ENCODE measurements around the gene CLEC4M. TPM values are rescaled to one million over a fixed set of nuclear protein-coding genes. Genes with fewer than 3 reads are reported as not detected.

Gene CLEC4M
- total and polyA plus RNA-seq, 2 donors (not counting 1 experiment from before 2014, with no cell fraction given): not detected

GRCh38 chr19:7751157-7751783 is 11.8 kb upstream of the CLEC4M start:
- no peaks in the 10 kb centered on the region for H3K79me2 ChIP-seq (ENCODE audit: control insufficient read depth, insufficient read depth, low read length)
- H2AFZ ChIP-seq (ENCODE audit: low read length): no peak overlapping the region
- TF ChIP-seq CTCF (conservative IDR thresholded peaks at IDR 0.05 in 1 of 2, IDR thresholded peaks at IDR 0.05 in 1 of 2; ENCODE audit: low read depth in 1 of 2, low read length in 2 of 2) (no peak), EZH2 (IDR thresholded peaks at IDR 0.05; ENCODE audit: low read length, missing control alignments) (no peak)
- no peak overlapping the region for H3K4me2 ChIP-seq (ENCODE audit: extremely low read depth, insufficient read depth, low read length)
- no peak overlapping the region for H3K27ac ChIP-seq (ENCODE audit: insufficient read depth, low read length)
- DNase-seq (ENCODE audit: low read depth in 2 of 2): no peak
- H3K9ac ChIP-seq (ENCODE audit: insufficient read depth, low read length): no peak overlapping the region
- H4K20me1 ChIP-seq (ENCODE audit: control insufficient read depth, extremely low read depth, insufficient read depth, low read length): no peaks in the 10 kb centered on the region
- H3K4me3 ChIP-seq (replicated peaks in 1 of 4; ENCODE audit: control extremely low read depth in 1 of 4, insufficient read depth in 1 of 4, low read depth in 3 of 4, low read length in 4 of 4): no peak overlapping the region
- H3K27me3 ChIP-seq (ENCODE audit: control insufficient read depth, insufficient read depth, low read length): no peaks in the 10 kb centered on the region
- no peaks in the 10 kb centered on the region for H3K9me3 ChIP-seq (ENCODE audit: control insufficient read depth, insufficient read depth, low read depth, low read length)
- no peaks in the 10 kb centered on the region for H3K36me3 ChIP-seq (ENCODE audit: control insufficient read depth, insufficient read depth, low read length)
- no peaks in the 10 kb centered on the region for H3K4me1 ChIP-seq (ENCODE audit: control insufficient read depth, extremely low read depth, insufficient read depth, low read length)

- Histone ChIP-seq H3K4me1 (ENCODE audit: control insufficient read depth, extremely low read depth, insufficient read depth, low read length) (no peaks in the 10 kb centered on the region), H4K20me1 (ENCODE audit: control insufficient read depth, extremely low read depth, insufficient read depth, low read length) (no peaks in the 10 kb centered on the region), H3K27ac (ENCODE audit: insufficient read depth, low read length) (no peak overlapping the region), H3K4me3 (replicated peaks in 1 of 4; ENCODE audit: control extremely low read depth in 1 of 4, insufficient read depth in 1 of 4, low read depth in 3 of 4, low read length in 4 of 4) (no peak overlapping the region), H3K9ac (ENCODE audit: insufficient read depth, low read length) (no peak overlapping the region), H3K4me2 (ENCODE audit: extremely low read depth, insufficient read depth, low read length) (no peak overlapping the region), H3K9me3 (ENCODE audit: control insufficient read depth, insufficient read depth, low read depth, low read length) (no peaks in the 10 kb centered on the region), H2AFZ (ENCODE audit: low read length) (no peak overlapping the region), H3K36me3 (ENCODE audit: control insufficient read depth, insufficient read depth, low read length) (no peaks in the 10 kb centered on the region), H3K79me2 (ENCODE audit: control insufficient read depth, insufficient read depth, low read length) (no peaks in the 10 kb centered on the region), H3K27me3 (ENCODE audit: control insufficient read depth, insufficient read depth, low read length) (no peaks in the 10 kb centered on the region)
- DNase-seq (ENCODE audit: low read depth in 2 of 2): no peak
- TF ChIP-seq CTCF (conservative IDR thresholded peaks at IDR 0.05 in 1 of 2, IDR thresholded peaks at IDR 0.05 in 1 of 2; ENCODE audit: low read depth in 1 of 2, low read length in 2 of 2) (no peak), EZH2 (IDR thresholded peaks at IDR 0.05; ENCODE audit: low read length, missing control alignments) (no peak)
Observed at GRCh38 chr19:7756258-7756657, 6.8 kb upstream of the CLEC4M start.

DNA sequence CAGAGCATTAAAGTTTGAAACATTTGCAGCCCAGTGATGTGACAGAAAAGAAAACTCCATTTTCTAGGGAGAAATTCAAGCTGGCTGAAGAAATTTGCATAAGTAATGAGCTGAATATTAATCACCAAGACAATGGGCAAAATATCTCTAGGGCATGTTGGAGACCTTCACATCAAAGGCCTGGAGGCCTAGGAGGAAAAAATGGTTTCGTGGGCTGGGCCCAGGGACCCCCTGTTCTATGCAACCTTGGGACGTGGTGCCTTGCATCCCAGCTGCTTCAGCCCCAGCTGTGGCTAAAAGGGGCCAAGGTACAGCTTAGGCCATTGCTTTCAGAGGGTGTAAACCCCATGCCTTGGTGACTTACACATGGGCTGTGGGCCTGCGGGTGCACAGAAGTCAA is 5.7 kb upstream of the CLEC4M start:
- no peak for TF ChIP-seq CTCF (conservative IDR thresholded peaks at IDR 0.05 in 1 of 2, IDR thresholded peaks at IDR 0.05 in 1 of 2; ENCODE audit: low read depth in 1 of 2, low read length in 2 of 2)
- TF ChIP-seq EZH2 (IDR thresholded peaks at IDR 0.05; ENCODE audit: low read length, missing control alignments): no peak
- no peaks in the 10 kb centered on the region for H3K27me3 ChIP-seq (ENCODE audit: control insufficient read depth, insufficient read depth, low read length)
- no peaks in the 10 kb centered on the region for H3K79me2 ChIP-seq (ENCODE audit: control insufficient read depth, insufficient read depth, low read length)
- H4K20me1 ChIP-seq (ENCODE audit: control insufficient read depth, extremely low read depth, insufficient read depth, low read length): no peaks in the 10 kb centered on the region
- no peak overlapping the region for H3K27ac ChIP-seq (ENCODE audit: insufficient read depth, low read length)
- H3K9me3 ChIP-seq (ENCODE audit: control insufficient read depth, insufficient read depth, low read depth, low read length): no peaks in the 10 kb centered on the region
- H2AFZ ChIP-seq (ENCODE audit: low read length): no peak overlapping the region
- no peak overlapping the region for H3K9ac ChIP-seq (ENCODE audit: insufficient read depth, low read length)
- no peaks in the 10 kb centered on the region for H3K4me1 ChIP-seq (ENCODE audit: control insufficient read depth, extremely low read depth, insufficient read depth, low read length)
- no peaks in the 10 kb centered on the region for H3K36me3 ChIP-seq (ENCODE audit: control insufficient read depth, insufficient read depth, low read length)
- no peak overlapping the region for H3K4me2 ChIP-seq (ENCODE audit: extremely low read depth, insufficient read depth, low read length)
- no peak overlapping the region for H3K4me3 ChIP-seq (replicated peaks in 1 of 4; ENCODE audit: control extremely low read depth in 1 of 4, insufficient read depth in 1 of 4, low read depth in 3 of 4, low read length in 4 of 4)
- no peak for DNase-seq (ENCODE audit: low read depth in 2 of 2)
